Measurements from ENCODE around the gene CHCHD6. TPM values are rescaled to one million over a fixed set of nuclear protein-coding genes. Genes with fewer than 3 reads are reported as not detected.

CHCHD6 gene
- total RNA-seq, 1 donor, result 9.1 TPM

GRCh38 chr3:126886217-126886616, 182.2 kb downstream of the CHCHD6 start:
- no peak for TF ChIP-seq CTCF (IDR thresholded peaks at IDR 0.05; ENCODE audit: insufficient read depth, low read depth, low read length)
- DNase-seq (ENCODE audit: low read depth), result no peak

GRCh38 chr3:126887686-126888085, 183.6 kb downstream of the CHCHD6 start:
- H3K4me3 ChIP-seq (ENCODE audit: low read depth, low read length), result no peak overlapping the region
- TF ChIP-seq CTCF (IDR thresholded peaks at IDR 0.05; ENCODE audit: insufficient read depth, low read depth, low read length), result no peak
- DNase-seq (ENCODE audit: low read depth), result no peak

More at GRCh38 chr3:126886217-126886616, 182.2 kb downstream of the CHCHD6 start:
- no peak overlapping the region for H3K4me3 ChIP-seq (ENCODE audit: low read depth, low read length)

- no peak for DNase-seq (ENCODE audit: low read depth)
- no peak for TF ChIP-seq CTCF (IDR thresholded peaks at IDR 0.05; ENCODE audit: insufficient read depth, low read depth, low read length)
- H3K4me3 ChIP-seq (ENCODE audit: low read depth, low read length), result no peak overlapping the region
These were observed 184.2 kb downstream of the CHCHD6 start for GRCh38 chr3:126888186-126888760.

GRCh38 chr3:126889276-126890201, 185.5 kb downstream of the CHCHD6 start:
- no peak for TF ChIP-seq CTCF (IDR thresholded peaks at IDR 0.05; ENCODE audit: insufficient read depth, low read depth, low read length)
- no peak overlapping the region for H3K4me3 ChIP-seq (ENCODE audit: low read depth, low read length)
- DNase-seq (ENCODE audit: low read depth), result no peak

GRCh38 chr3:126891141-126891540, 187.1 kb downstream of the CHCHD6 start:
- no peak for DNase-seq (ENCODE audit: low read depth)
- TF ChIP-seq CTCF (IDR thresholded peaks at IDR 0.05; ENCODE audit: insufficient read depth, low read depth, low read length), result no peak

GRCh38 chr3:126891791-126892190, 187.8 kb downstream of the CHCHD6 start:
- no peak for DNase-seq (ENCODE audit: low read depth)
- no peak for TF ChIP-seq CTCF (IDR thresholded peaks at IDR 0.05; ENCODE audit: insufficient read depth, low read depth, low read length)
- no peak overlapping the region for H3K4me3 ChIP-seq (ENCODE audit: low read depth, low read length)

More at GRCh38 chr3:126891141-126891540, 187.1 kb downstream of the CHCHD6 start:
- no peak overlapping the region for H3K4me3 ChIP-seq (ENCODE audit: low read depth, low read length)

All from fibroblast of villous mesenchyme (primary cell).